ENCODE measurements around the gene CCN5.

CCN5 gene

GRCh38 chr20:44756011-44756688 is 41.0 kb downstream of the CCN5 start:
- Histone ChIP-seq H3K4me1 (ENCODE audit: control insufficient read depth in 1 of 2, insufficient read depth in 1 of 2, low read depth in 1 of 2, low read length in 1 of 2) (no peaks in the 10 kb centered on the region), H3K27ac (no peak overlapping the region), H3K27me3 (peaks cover 25% of the 10 kb centered on the region), H3K9me3 (no peaks in the 10 kb centered on the region), H3K4me3 (ENCODE audit: low read depth in 1 of 2, low read length in 1 of 2) (no peak overlapping the region), H3K36me3 (no peaks in the 10 kb centered on the region)
- TF ChIP-seq CTCF (IDR thresholded peaks at IDR 0.05), result no peak

GRCh38 chr20:44756956-44757355 is 41.8 kb downstream of the CCN5 start:
- no peaks in the 10 kb centered on the region for H3K36me3 ChIP-seq
- no peak overlapping the region for H3K27ac ChIP-seq
- no peak for TF ChIP-seq CTCF (IDR thresholded peaks at IDR 0.05)
- no peak overlapping the region for H3K4me3 ChIP-seq (ENCODE audit: low read depth in 1 of 2, low read length in 1 of 2)
- H3K4me1 ChIP-seq (ENCODE audit: control insufficient read depth in 1 of 2, insufficient read depth in 1 of 2, low read depth in 1 of 2, low read length in 1 of 2), result no peaks in the 10 kb centered on the region
- no peaks in the 10 kb centered on the region for H3K9me3 ChIP-seq
- peaks cover 16% of the 10 kb centered on the region for H3K27me3 ChIP-seq

GRCh38 chr20:44758247-44759101 is 43.3 kb downstream of the CCN5 start:
- no peak for TF ChIP-seq CTCF (IDR thresholded peaks at IDR 0.05)
- Histone ChIP-seq H3K36me3 (no peaks in the 10 kb centered on the region), H3K4me3 (ENCODE audit: low read depth in 1 of 2, low read length in 1 of 2) (no peak overlapping the region), H3K4me1 (ENCODE audit: control insufficient read depth in 1 of 2, insufficient read depth in 1 of 2, low read depth in 1 of 2, low read length in 1 of 2) (no peaks in the 10 kb centered on the region), H3K27me3 (peaks cover 8% of the 10 kb centered on the region), H3K9me3 (no peaks in the 10 kb centered on the region), H3K27ac (no peak overlapping the region)

GRCh38 chr20:44759595-44759994 is 44.4 kb downstream of the CCN5 start:
- no peak for TF ChIP-seq CTCF (IDR thresholded peaks at IDR 0.05)
- Histone ChIP-seq H3K4me1 (ENCODE audit: control insufficient read depth in 1 of 2, insufficient read depth in 1 of 2, low read depth in 1 of 2, low read length in 1 of 2) (no peaks in the 10 kb centered on the region), H3K4me3 (ENCODE audit: low read depth in 1 of 2, low read length in 1 of 2) (no peak overlapping the region), H3K27me3 (peaks cover 8% of the 10 kb centered on the region), H3K36me3 (no peaks in the 10 kb centered on the region), H3K9me3 (no peaks in the 10 kb centered on the region), H3K27ac (no peak overlapping the region)

- H3K27ac ChIP-seq, result no peak overlapping the region
- no peaks in the 10 kb centered on the region for H3K4me1 ChIP-seq (ENCODE audit: control insufficient read depth in 1 of 2, insufficient read depth in 1 of 2, low read depth in 1 of 2, low read length in 1 of 2)
- H3K9me3 ChIP-seq, result no peaks in the 10 kb centered on the region
- H3K4me3 ChIP-seq (ENCODE audit: low read depth in 1 of 2, low read length in 1 of 2), result no peak overlapping the region
- no peaks in the 10 kb centered on the region for H3K36me3 ChIP-seq
- no peak for TF ChIP-seq CTCF (IDR thresholded peaks at IDR 0.05)
- H3K27me3 ChIP-seq, result peaks cover 15% of the 10 kb centered on the region
Measured at GRCh38 chr20:44761423-44761822, 46.3 kb downstream of the CCN5 start.

All from neutrophil (primary cell).